Aorta (tissue), 5 donors: Measurements from ENCODE around the gene CYSTM1. TPM values are rescaled to one million over a fixed set of nuclear protein-coding genes. Genes with fewer than 3 reads are reported as not detected.

Experiments used
- ATAC-seq: fragments of 200-7000 bp; cut with Tn5 transposase; one replicate; pipeline ENCODE4 v1.9.1; 2022; ENCODE audit warnings: moderate library complexity; ENCODE audit not compliant: low FRiP score
- DNase-seq, 2 donors: peaks; one replicate each; pipeline ENCODE4 v3.0.0-alpha.2; 2020
- H3K27ac ChIP-seq, 2 donors: one replicate each; pipeline ENCODE4 v1.5.1; 2013; ENCODE audit warnings: low read length in 2 of 2, mild to moderate bottlenecking in 2 of 2, moderate library complexity in 2 of 2, control low read depth in 1 of 2, inconsistent platforms in 1 of 2, low read depth in 1 of 2
- H3K27me3 ChIP-seq, 2 donors: one replicate each; pipeline ENCODE4 v1.6.1; 2013; ENCODE audit warnings: control low read depth in 1 of 2, low read length in 1 of 2, mild to moderate bottlenecking in 1 of 2, moderate library complexity in 1 of 2; ENCODE audit not compliant: insufficient read depth in 2 of 2, control insufficient read depth in 1 of 2
- H3K36me3 ChIP-seq, 2 donors: one replicate each; pipeline ENCODE4 v1.6.1; 2013; ENCODE audit warnings: control low read depth in 1 of 2, low read length in 1 of 2, mild to moderate bottlenecking in 1 of 2; ENCODE audit not compliant: insufficient read depth in 2 of 2, control insufficient read depth in 1 of 2
- H3K4me1 ChIP-seq, 2 donors: one replicate each; pipeline ENCODE4 v1.6.1; 2013; ENCODE audit warnings: low read length in 2 of 2, control low read depth in 1 of 2, mild to moderate bottlenecking in 1 of 2, moderate library complexity in 1 of 2; ENCODE audit not compliant: insufficient read depth in 2 of 2, control insufficient read depth in 1 of 2
- H3K4me3 ChIP-seq, 2 donors: one replicate each; pipeline ENCODE4 v1.5.1; 2013; ENCODE audit warnings: low read length in 2 of 2, control low read depth in 1 of 2, mild to moderate bottlenecking in 1 of 2
- H3K9me3 ChIP-seq: one replicate; pipeline ENCODE4 v1.6.1; 2013; ENCODE audit warnings: mild to moderate bottlenecking, low read length; ENCODE audit not compliant: control insufficient read depth
- WGBS, 2 donors: extraction: QIAGEN DNeasy Blood & Tissue Kit; methylation state at CpG; one replicate each; pipeline ENCODE4 v1.1.7; 2013; 5-methylcytosine and 5-hydroxymethylcytosine counted together
- intact Hi-C, 2 donors: fragments of 100-400 bp; cut with DNase I; formaldehyde crosslinking; loops; one replicate each; pipeline versions ENCODE4 v1.14.2 to v1.15.0; 2022
- polyA plus RNA-seq, 2 donors: library from polyadenylated mRNA; stranded (reverse); fragments of 200-250 nt; gene quantifications; one replicate each; pipeline ENCODE4 v1.2.3, GENCODE V29; 2013
- total RNA-seq, 2 donors: library from RNA; stranded (reverse); fragmentation: NEBNext Ultra II Directional; extraction: Animal tissue kit (Norgen Biotek cat#: 25700); gene quantifications; one replicate each; pipeline ENCODE4 v1.2.1, GENCODE V29; 2021
- donor health status: healthy with polysubstance abuse.
- donor health status: Bipolar disorder and iron deficiency.
- donor health status: DM: no; HTN: no; CAD: no.
- donor health status: DM: no; HTN: no; CAD: no.
- donor health status: DM: yes; HTN: yes; CAD: no.

Gene CYSTM1
- total and polyA plus RNA-seq, 4 donors, result 44.7 to 179 (median 64.8) TPM

DNA sequence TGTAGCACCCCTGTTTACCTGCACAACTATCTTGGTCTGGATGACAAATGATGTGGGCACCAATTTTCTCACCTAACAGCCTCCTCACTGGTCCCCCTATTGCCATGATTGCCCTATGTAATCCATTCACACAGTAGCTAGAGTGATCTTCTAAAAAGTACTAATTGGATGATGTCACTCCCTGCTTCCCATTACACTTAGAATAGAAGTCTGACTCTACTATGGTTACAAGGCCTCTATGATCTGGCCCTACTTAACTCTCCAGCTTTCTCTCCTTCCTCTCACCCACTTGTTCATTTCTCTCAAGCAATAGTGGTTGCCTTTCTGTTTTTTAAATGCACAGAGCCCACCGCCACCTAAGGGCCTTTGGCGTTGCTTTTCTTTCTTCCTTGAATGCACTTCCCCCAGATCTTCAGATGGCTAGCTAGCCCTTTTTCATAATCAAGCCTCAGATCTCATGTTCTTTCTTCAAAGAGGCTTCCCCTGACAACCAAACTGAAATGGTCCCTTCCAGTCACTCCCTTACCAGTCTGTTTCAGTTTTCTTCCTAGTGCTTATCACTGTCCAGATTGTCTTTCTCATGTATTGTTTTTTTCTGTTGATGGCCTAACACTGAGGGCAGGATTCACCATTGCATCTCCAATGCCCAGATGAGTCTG is 40.6 kb upstream of the CYSTM1 start:
- Histone ChIP-seq H3K36me3 (no peaks in the 10 kb centered on the region), H3K27ac (no peak overlapping the region), H3K4me3 (no peak overlapping the region), H3K4me1 (peaks cover 4 to 7% of the 10 kb centered on the region in 2 donors), H3K9me3 (no peaks in the 10 kb centered on the region), H3K27me3 (no peaks in the 10 kb centered on the region)
- 94 to 95% methylated on average over 2 of the region's 2 CpGs for WGBS, 2 donors
- ATAC-seq (no peak), DNase-seq (no peak)
- intact Hi-C loops, result no loop called here

DNA sequence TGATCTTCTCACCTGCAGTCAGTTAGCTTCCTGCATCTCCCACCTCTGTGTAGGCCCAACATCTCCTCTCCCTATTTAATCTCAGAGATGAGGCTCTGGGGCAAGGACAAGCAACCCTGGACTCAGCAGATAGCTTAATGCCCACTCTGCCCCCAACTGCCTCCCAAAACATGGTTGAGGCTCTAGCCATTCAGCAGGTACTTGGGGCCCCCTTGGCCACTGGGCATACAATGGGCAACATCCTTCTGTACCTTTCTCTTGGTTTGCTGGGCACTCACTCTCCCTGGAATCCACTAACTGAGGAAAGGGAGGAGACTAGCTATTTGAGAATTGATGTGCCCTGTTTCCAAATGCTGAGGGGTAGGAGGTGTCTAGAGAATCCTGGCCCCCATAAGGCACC is 39.9 kb upstream of the CYSTM1 start:
- Histone ChIP-seq H3K9me3 (no peaks in the 10 kb centered on the region), H3K36me3 (no peaks in the 10 kb centered on the region), H3K4me3 (no peak overlapping the region), H3K4me1 (peaks cover 4 to 7% of the 10 kb centered on the region in 2 donors), H3K27ac (no peak overlapping the region), H3K27me3 (no peaks in the 10 kb centered on the region)
- intact Hi-C loops, result no loop called here
- DNase-seq (no peak), ATAC-seq (no peak)

DNA sequence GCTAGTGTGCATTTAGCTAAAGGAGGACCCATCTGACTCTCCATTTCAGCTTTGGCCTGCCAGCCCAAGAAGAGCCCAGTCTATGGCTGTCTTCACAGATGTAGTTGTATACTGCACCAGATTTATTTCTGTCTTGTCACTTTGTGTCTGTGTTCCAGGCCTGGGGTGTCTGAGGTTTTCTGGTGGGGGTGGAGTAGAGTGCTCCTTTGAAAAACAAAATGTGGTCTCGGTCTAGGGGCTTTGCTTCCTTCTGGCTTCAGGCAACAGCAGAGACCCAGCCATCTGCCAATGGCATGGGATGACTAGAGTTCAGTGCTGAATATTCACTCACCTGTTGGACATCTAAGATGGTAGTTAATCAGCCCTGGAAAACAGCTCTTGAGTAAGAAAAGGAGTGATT is 38.4 kb upstream of the CYSTM1 start:
- no peak for DNase-seq
- no peak for ATAC-seq
- Histone ChIP-seq H3K27ac (no peak overlapping the region), H3K36me3 (no peaks in the 10 kb centered on the region), H3K27me3 (no peaks in the 10 kb centered on the region), H3K4me1 (peaks cover 6 to 9% of the 10 kb centered on the region in 2 donors), H3K9me3 (no peaks in the 10 kb centered on the region), H3K4me3 (no peak overlapping the region)
- WGBS, 2 donors, result 95 to 100% methylated on average over 1 of the region's 1 CpG
- intact Hi-C loops, result no loop called here

GRCh38 chr5:140140435-140140834 is 34.6 kb upstream of the CYSTM1 start:
- ATAC-seq (no peak), DNase-seq (no peak)
- H3K27me3 ChIP-seq, result no peaks in the 10 kb centered on the region
- no peaks in the 10 kb centered on the region for H3K36me3 ChIP-seq
- no peak overlapping the region for H3K27ac ChIP-seq
- peaks cover 1 to 2% of the 10 kb centered on the region in 2 donors for H3K4me1 ChIP-seq
- 84 to 87% methylated on average over 3 of the region's 3 CpGs for WGBS, 2 donors
- H3K4me3 ChIP-seq, result no peak overlapping the region
- H3K9me3 ChIP-seq, result no peaks in the 10 kb centered on the region
- intact Hi-C loops, result loop anchor here in 1 of 2 donors (5.0 kb wide), 1 partner anchor 68 kb away; no protein-coding TSS in a partner anchor

DNA sequence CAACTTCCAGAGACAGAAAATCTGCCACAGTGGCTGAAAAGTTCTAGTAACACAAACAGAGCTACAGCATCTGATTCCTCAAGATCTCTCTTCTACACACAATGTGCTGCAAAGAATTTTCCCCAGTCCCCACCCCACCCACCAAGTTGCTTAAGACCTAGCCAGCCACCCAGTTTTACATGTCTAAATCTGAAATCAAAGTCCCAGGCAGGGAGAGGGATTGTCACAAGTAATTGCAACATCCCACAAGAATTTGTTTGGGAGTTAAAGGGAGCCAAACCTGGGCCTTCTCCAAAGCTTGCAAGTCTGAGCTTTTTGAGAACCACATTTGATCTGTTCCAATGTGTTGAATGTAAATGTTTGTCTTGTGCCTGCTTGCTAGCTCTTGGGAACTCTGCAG is 33.7 kb upstream of the CYSTM1 start:
- H3K36me3 ChIP-seq, result no peaks in the 10 kb centered on the region
- intact Hi-C loops, result loop anchor here in 1 of 2 donors (5.0 kb wide), 1 partner anchor 69 kb away; no protein-coding TSS in a partner anchor
- H3K4me3 ChIP-seq, result no peak overlapping the region
- H3K9me3 ChIP-seq, result no peaks in the 10 kb centered on the region
- H3K4me1 ChIP-seq, result peaks cover 1 to 2% of the 10 kb centered on the region in 2 donors
- no peaks in the 10 kb centered on the region for H3K27me3 ChIP-seq
- DNase-seq (no peak), ATAC-seq (no peak)
- no peak overlapping the region for H3K27ac ChIP-seq

DNA sequence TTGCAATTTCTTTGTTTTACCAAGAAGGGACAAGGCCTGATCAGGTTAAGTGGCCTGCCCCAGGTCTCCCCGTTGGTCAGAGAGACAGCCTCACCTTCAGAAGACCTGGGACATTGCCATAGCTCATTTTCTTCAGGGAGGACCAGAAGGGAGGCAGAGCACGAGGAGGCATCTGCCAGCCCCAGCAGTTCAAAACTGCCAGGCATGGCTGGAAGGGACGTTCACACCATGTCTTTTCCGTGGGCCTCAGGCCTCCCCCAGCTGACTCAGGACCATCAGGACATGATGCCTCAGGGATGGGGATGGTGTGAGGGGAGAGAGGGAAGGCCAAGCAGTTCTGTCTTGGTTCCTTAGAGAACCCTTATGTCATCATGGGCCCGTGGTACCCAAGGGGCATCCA is 32.7 kb upstream of the CYSTM1 start:
- ATAC-seq (no peak), DNase-seq (no peak)
- H3K9me3 ChIP-seq, result no peaks in the 10 kb centered on the region
- 90% methylated on average over 5 of the region's 5 CpGs for WGBS, 2 donors
- H3K4me3 ChIP-seq, result no peak overlapping the region
- H3K27ac ChIP-seq, result no peak overlapping the region
- intact Hi-C loops, result loop anchor here in 1 of 2 donors (5.0 kb wide), 1 partner anchor 70 kb away; no protein-coding TSS in a partner anchor
- no peaks in the 10 kb centered on the region for H3K27me3 ChIP-seq
- H3K36me3 ChIP-seq, result no peaks in the 10 kb centered on the region
- peaks cover 1 to 2% of the 10 kb centered on the region in 2 donors for H3K4me1 ChIP-seq

DNA sequence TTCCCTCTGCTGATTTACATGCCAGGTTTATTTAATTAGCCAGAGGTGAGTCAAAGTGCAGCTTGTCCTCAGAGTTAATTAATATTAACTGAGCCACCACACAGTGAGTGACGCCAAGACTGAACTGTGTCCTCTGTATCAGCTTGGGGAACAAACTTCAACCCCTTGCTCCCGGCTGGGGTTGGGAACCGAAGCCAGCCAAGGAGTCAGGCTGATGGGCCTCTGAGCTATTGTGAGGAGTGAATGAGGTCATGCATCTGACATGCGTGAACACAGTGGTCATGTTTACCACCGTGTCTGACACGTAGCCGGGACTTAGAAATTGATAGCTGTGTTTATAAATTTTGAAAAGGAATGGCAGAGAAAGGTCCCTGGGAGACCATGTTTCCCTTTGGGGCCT is 32.1 kb upstream of the CYSTM1 start:
- DNase-seq, result no peak
- no peaks in the 10 kb centered on the region for H3K9me3 ChIP-seq
- H3K27ac ChIP-seq, result no peak overlapping the region
- no peak overlapping the region for H3K4me3 ChIP-seq
- no peak for ATAC-seq
- H3K36me3 ChIP-seq, result no peaks in the 10 kb centered on the region
- intact Hi-C loops, result loop anchor here in 1 of 2 donors (5.0 kb wide), 1 partner anchor 71 kb away; no protein-coding TSS in a partner anchor
- peaks cover 1 to 2% of the 10 kb centered on the region in 2 donors for H3K4me1 ChIP-seq
- no peaks in the 10 kb centered on the region for H3K27me3 ChIP-seq
- 83 to 96% methylated on average over 7 of the region's 7 CpGs for WGBS, 2 donors

GRCh38 chr5:140143521-140144258 is 31.3 kb upstream of the CYSTM1 start:
- H3K36me3 ChIP-seq, result no peaks in the 10 kb centered on the region
- H3K4me3 ChIP-seq, result no peak overlapping the region
- ATAC-seq (no peak), DNase-seq (no peak)
- 97 to 98% methylated on average over 3 of the region's 3 CpGs for WGBS, 2 donors
- no peaks in the 10 kb centered on the region for H3K9me3 ChIP-seq
- peaks cover 1 to 2% of the 10 kb centered on the region in 2 donors for H3K4me1 ChIP-seq
- H3K27me3 ChIP-seq, result no peaks in the 10 kb centered on the region
- no peak overlapping the region for H3K27ac ChIP-seq
- intact Hi-C loops, result loop anchor here (2.0 to 5.0 kb wide), 2 partner anchors 29 to 71 kb away; partner anchors contain the start of gene PURA (in 1 of the 2)
